Measurements from ENCODE around the gene CDC42EP1. TPM values are rescaled to one million over a fixed set of nuclear protein-coding genes. Genes with fewer than 3 reads are reported as not detected.

Gene CDC42EP1
- polyA plus RNA-seq, 1 of the 3 experiments (the other 2 are of a cell fraction), result 24.9 TPM

DNA sequence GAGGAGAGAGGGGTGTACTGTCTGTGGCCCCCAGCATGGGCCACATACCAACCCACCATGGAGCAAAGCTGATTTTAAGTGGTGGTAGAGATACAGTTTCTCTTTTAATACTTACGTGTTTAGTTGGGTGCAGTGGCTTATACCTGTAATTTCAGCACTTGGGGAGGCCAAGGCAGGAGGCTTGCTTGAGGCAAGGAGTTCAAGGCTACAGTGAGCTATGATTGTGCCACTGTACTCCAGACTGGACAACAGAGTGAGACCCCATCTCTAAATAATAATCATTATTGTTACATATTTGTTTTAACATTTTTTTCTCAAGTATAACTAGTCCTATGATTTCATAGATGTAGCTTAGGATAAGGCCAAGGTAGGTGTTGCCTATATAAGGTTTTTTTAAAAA lies 57.2 kb downstream of the CDC42EP1 start:
- no peaks in the 10 kb centered on the region for H3K9me2 ChIP-seq
- ChIA-PET CTCF (interaction anchor here (1.2 to 34.3 kb wide), 5 partner anchors 10 to 52 kb away, joined by 4 to 898 read pairs (median 8); partner anchors contain the start of genes LGALS1, NOL12 and PDXP), POLR2A (interaction anchor here (1.3 kb wide), 1 partner anchor 9 kb away, joined by 3 read pairs; no protein-coding TSS in a partner anchor)
- H3K27me3 ChIP-seq (ENCODE audit: insufficient read depth), result no peaks in the 10 kb centered on the region
- no peak overlapping the region for H3K9ac ChIP-seq
- H3K79me2 ChIP-seq (ENCODE audit: insufficient read depth), result peaks cover 4% of the 10 kb centered on the region; the same call in 1 of the 2 replicates
- 100% methylated on average over 1 of the region's 1 CpG for WGBS (ENCODE audit: low lambda C conversion rate)
- H3K9me3 ChIP-seq, result no peaks in the 10 kb centered on the region
- H4K20me1 ChIP-seq (ENCODE audit: insufficient read depth), result no peaks in the 10 kb centered on the region
- TF ChIP-seq ELF1 (IDR thresholded peaks at IDR 0.05) (no peak), MXI1 (IDR thresholded peaks at IDR 0.05; ENCODE audit: low read depth, low read length) (no peak), MEF2A (IDR thresholded peaks at IDR 0.05; ENCODE audit: borderline replicate concordance, low read depth) (no peak), POLR2AphosphoS5 (IDR thresholded peaks at IDR 0.05; ENCODE audit: low read depth, low read length) (no peak), TEAD4 (IDR thresholded peaks at IDR 0.05; ENCODE audit: borderline replicate concordance, insufficient read depth) (no peak), USF1 (IDR thresholded peaks at IDR 0.05; ENCODE audit: borderline replicate concordance, low read depth) (no peak), SMC3 (IDR thresholded peaks at IDR 0.05; ENCODE audit: low read depth, low read length) (no peak), ZBTB33 (IDR thresholded peaks at IDR 0.05; ENCODE audit: borderline replicate concordance, low read depth) (no peak), JUND (IDR thresholded peaks at IDR 0.05) (no peak), FOXJ3 (CRISPR knock-in tag; IDR thresholded peaks at IDR 0.05) (no peak), TAF1 (IDR thresholded peaks at IDR 0.05; ENCODE audit: borderline replicate concordance, low read depth, low read length) (no peak), GATA2 (CRISPR knock-in tag; IDR thresholded peaks at IDR 0.05) (no peak), RAD21 (IDR thresholded peaks at IDR 0.05; ENCODE audit: low read length) (no peak), TCF12 (IDR thresholded peaks at IDR 0.05) (no peak), RCOR1 (IDR thresholded peaks at IDR 0.05; ENCODE audit: low read length) (no peak), FOXM1 (IDR thresholded peaks at IDR 0.05; ENCODE audit: low read depth) (no peak)
- TF ChIP-seq, protein P1, sequence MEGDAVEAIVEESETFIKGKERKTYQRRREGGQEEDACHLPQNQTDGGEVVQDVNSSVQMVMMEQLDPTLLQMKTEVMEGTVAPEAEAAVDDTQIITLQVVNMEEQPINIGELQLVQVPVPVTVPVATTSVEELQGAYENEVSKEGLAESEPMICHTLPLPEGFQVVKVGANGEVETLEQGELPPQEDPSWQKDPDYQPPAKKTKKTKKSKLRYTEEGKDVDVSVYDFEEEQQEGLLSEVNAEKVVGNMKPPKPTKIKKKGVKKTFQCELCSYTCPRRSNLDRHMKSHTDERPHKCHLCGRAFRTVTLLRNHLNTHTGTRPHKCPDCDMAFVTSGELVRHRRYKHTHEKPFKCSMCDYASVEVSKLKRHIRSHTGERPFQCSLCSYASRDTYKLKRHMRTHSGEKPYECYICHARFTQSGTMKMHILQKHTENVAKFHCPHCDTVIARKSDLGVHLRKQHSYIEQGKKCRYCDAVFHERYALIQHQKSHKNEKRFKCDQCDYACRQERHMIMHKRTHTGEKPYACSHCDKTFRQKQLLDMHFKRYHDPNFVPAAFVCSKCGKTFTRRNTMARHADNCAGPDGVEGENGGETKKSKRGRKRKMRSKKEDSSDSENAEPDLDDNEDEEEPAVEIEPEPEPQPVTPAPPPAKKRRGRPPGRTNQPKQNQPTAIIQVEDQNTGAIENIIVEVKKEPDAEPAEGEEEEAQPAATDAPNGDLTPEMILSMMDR (IDR thresholded peaks at IDR 0.05), result no peak
- TF ChIP-seq, protein P2, sequence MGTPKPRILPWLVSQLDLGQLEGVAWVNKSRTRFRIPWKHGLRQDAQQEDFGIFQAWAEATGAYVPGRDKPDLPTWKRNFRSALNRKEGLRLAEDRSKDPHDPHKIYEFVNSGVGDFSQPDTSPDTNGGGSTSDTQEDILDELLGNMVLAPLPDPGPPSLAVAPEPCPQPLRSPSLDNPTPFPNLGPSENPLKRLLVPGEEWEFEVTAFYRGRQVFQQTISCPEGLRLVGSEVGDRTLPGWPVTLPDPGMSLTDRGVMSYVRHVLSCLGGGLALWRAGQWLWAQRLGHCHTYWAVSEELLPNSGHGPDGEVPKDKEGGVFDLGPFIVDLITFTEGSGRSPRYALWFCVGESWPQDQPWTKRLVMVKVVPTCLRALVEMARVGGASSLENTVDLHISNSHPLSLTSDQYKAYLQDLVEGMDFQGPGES (IDR thresholded peaks at IDR 0.05; ENCODE audit: low read depth, low read length), result no peak
- H3K36me3 ChIP-seq (replicated peaks in 1 of 2; ENCODE audit: control insufficient read depth in 1 of 2, insufficient read depth in 2 of 2, low read length in 1 of 2), result peaks cover 0 to 30% of the 10 kb centered on the region in 2 experiments
- no peak overlapping the region for H3K27ac ChIP-seq (ENCODE audit: low read depth in 2 of 2, low read length in 1 of 2)
- DNase-seq, result no peak
- no peaks in the 10 kb centered on the region for H3K4me1 ChIP-seq (ENCODE audit: control insufficient read depth in 1 of 2, insufficient read depth in 2 of 2, low read depth in 1 of 2, low read length in 1 of 2)
- no peak overlapping the region for H3K4me2 ChIP-seq
- H2AFZ ChIP-seq (ENCODE audit: low read depth), result no peak overlapping the region
- peaks cover 2% of the 10 kb centered on the region for H3F3A ChIP-seq (replicated peaks; ENCODE audit: insufficient read depth)
- H3K4me3 ChIP-seq (ENCODE audit: low read depth in 2 of 2, low read length in 1 of 2), result no peak overlapping the region

All from SK-N-SH (cell line).